IMR-90 (cell line): ENCODE results near the gene FGFRL1. TPM values are rescaled to one million over a fixed set of nuclear protein-coding genes. Genes with fewer than 3 reads are reported as not detected.

Experiments
- CTCF ChIP-seq: conservative IDR thresholded peaks from 2 replicates; pipeline ENCODE4 v1.5.1; 2012; ENCODE audit warnings: mild to moderate bottlenecking, low read depth, low read length, improper control_type of control experiment
- polyA plus RNA-seq, 3 experiments: library from polyadenylated mRNA; depleted of rRNA; stranded (reverse); fragments of >200 nt; gene quantifications; 2 replicates each; pipeline ENCODE4 v1.2.3, GENCODE V29; 2012; ENCODE audit warnings: low replicate concordance in 1 of 3
- total RNA-seq: library from RNA; depleted of rRNA; stranded (reverse); fragments of >200 nt; gene quantifications from 2 replicates; pipeline ENCODE4 v1.2.3, GENCODE V29; 2012

Gene FGFRL1
- total and polyA plus RNA-seq, 2 of the 4 experiments (the other 2 are of a cell fraction): 49.3 to 78.8 TPM

GRCh38 chr4:991451-992296 lies 19.8 kb upstream of the FGFRL1 start (continued):
- TF ChIP-seq CTCF: no peak
